ENCODE results near the gene SH3BP5.

SH3BP5 gene

GRCh38 chr3:15294929-15295328 lies 37.5 kb downstream of the SH3BP5 start:
- no peak for DNase-seq

GRCh38 chr3:15292765-15293522 lies 39.4 kb downstream of the SH3BP5 start:
- DNase-seq: no peak

DNA sequence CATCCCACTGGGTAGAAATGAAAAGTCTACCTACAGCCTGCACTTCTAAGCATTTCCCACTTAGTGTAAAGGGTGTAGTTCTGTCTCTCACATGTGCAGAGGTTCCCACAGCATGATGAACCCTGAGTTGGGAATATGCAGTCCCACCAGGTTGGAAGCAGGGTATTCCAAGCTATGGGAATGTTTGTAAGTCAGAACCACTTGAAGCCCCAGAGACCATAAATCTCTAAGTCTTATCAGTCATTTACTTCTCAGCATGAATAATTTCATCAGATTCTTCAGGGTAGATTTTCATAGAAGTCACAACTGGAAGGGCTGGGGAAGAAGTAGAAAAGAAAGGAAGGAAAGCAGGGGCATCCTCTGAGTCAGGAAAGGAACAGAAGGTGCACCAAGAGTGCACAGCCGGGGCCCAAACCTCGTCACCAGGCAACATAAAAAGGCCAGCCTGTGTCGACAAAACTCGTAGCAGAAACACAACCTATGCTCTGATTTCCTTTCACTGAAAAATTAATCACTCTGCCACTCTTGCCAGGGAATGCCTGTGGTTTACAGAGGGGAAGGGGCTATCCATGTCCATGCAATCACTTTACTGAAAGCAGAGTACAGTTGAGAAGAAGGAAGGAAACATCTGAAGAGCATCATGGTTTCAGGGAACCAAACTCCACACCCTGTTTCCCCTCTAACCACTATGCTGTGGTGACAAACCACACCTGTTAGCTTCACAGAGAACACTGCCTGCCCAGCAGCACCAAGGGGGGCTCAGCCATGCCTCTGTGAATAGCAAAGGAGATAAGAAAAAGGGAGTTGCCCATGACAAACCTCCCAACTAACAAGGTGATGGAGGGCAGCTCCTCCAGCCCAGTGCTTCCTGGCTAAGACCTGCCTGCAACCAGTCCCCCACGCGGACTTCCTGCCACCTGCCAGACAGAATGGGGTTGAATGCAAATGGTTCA lies 40.5 kb downstream of the SH3BP5 start:
- no peak for DNase-seq

DNA sequence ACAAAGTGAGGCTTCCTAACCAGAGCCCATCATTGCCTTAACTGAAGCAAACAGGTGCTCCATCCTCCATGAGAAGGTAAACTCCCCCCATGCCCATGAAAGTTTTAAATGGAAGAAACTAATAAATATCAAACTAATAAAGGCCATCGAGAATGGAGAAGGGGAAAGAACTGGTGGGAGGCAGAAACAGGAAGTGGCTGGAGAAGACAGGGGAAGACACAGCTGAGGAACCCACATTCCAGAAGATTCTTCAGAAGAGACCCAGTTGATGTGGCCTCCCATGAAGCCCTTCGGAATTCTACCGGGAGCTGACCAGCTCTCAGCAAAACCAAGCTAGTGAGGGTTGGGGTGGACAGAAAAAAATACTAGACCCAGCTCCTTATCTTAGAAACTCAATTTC lies 41.6 kb downstream of the SH3BP5 start:
- DNase-seq: no peak

GRCh38 chr3:15289661-15290060 lies 42.7 kb downstream of the SH3BP5 start:
- DNase-seq: no peak

GRCh38 chr3:15288331-15289035 lies 43.9 kb downstream of the SH3BP5 start:
- DNase-seq: no peak

- DNase-seq: no peak
Observed at GRCh38 chr3:15287565-15288330, 44.6 kb downstream of the SH3BP5 start.

- DNase-seq: no peak
Observed at GRCh38 chr3:15286022-15286421, 46.4 kb downstream of the SH3BP5 start.

- no peak for DNase-seq
Observed at GRCh38 chr3:15284121-15284889, 48.1 kb downstream of the SH3BP5 start.

- no peak for DNase-seq
Observed at GRCh38 chr3:15283702-15284101, 48.7 kb downstream of the SH3BP5 start.

- no peak for DNase-seq
Observed at GRCh38 chr3:15281817-15282216, 50.6 kb downstream of the SH3BP5 start.

DNA sequence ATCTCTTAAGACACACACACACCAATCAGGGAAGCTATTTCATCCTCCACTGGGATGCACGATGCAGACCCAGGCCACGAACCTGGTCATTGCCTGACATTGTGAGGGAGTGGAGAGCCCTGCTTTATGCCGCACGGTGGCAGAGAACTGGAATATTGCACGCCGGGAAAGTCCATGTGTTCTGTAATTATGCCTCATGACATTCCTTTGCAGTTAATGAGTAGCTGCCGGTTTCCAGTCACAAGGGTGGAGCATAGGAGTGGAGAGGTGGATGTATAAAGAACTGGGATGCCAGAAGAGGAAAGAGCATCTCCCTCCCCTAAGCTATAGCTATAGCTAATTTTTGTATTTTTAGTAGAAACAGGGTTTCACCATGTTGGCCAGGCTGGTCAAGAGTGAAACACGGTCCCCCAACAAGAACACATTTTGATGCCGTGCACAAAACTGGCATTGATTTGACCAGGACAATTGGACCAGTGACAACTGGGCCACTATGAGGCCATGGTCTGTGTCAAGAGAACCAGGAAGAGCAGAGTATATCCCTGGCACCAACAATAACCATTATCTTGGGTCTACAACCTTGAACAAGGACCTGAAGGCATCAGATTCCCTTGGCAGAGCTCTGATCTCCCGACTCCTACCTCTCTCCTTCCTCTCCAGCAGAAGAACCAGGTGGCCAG lies 51.4 kb downstream of the SH3BP5 start:
- DNase-seq: no peak

- DNase-seq: no peak
Observed at GRCh38 chr3:15279671-15280402, 52.5 kb downstream of the SH3BP5 start.

- DNase-seq: no peak
Observed at GRCh38 chr3:15279205-15279604, 53.2 kb downstream of the SH3BP5 start.

DNA sequence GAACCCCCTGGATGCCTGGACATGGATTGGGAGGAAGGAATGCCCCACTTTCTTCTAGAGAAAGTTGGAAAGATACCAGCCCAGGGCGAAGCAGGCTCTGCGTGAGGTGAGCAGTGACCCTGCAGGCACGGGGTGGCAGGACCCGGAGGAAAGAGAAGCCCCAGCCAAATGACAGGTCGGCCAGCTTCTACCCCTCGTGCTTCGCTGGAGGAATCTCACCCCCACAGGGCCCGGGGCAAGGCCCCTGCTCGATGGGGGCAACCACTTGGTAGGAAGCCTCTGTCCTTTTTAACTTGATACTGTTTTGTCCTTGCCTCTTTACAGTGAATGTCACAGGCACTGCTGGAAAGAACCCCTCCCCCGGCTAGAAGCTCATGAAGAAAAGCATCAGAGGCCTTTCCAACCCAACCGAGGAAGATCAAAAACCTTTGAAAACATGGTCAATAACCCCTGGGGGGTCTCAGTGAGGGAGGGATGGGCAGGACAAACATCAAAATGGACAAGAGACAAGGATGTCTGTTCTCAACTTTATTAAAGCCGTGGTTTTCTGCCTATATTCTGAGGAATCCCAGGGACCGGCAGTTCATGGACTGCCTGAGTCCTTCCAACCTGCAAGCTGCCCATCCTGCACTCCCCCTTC lies 54.4 kb downstream of the SH3BP5 start:
- no peak for DNase-seq

GRCh38 chr3:15276028-15276724 lies 56.2 kb downstream of the SH3BP5 start:
- no peak for DNase-seq

DNA sequence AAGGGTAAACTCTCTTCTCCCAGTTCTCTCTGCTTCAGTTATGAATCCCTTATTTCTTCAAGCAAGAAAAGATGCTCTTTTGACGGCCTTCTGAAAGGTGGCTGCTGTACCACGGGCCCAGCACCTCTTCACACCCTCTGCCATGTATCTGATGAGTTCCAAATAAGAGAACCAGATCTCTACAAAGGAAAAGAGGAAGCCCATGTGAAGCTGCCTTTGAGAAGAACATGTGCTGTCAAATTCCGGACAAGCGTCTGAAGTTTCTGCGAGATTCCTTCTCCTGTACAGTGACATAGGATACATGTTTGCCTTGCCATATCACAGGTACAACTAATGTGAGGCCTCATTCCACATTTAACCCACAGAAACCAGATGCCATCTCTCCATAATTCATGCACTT lies 59.2 kb downstream of the SH3BP5 start:
- no peak for DNase-seq

GRCh38 chr3:15272426-15273196 lies 59.8 kb downstream of the SH3BP5 start:
- no peak for DNase-seq

Data from SW 1271 (cell line).